ENCODE data around the gene LRRC27. TPM values are rescaled to one million over a fixed set of nuclear protein-coding genes. Genes with fewer than 3 reads are reported as not detected.

LRRC27 gene
- total RNA-seq, 1 donor: 12.0 TPM

- no peak overlapping the region for H3K4me3 ChIP-seq (ENCODE audit: low read depth, low read length)
- DNase-seq (ENCODE audit: low read depth): no peak
- no peak for TF ChIP-seq CTCF (IDR thresholded peaks at IDR 0.05; ENCODE audit: insufficient read depth, low read length)
These were observed 63.1 kb downstream of the LRRC27 start for GRCh38 chr10:132394936-132395703.

- no peak for TF ChIP-seq CTCF (IDR thresholded peaks at IDR 0.05; ENCODE audit: insufficient read depth, low read length)
- DNase-seq (ENCODE audit: low read depth): no peak
- H3K4me3 ChIP-seq (ENCODE audit: low read depth, low read length): peak overlapping the region; percentile 60
These were observed 63.9 kb downstream of the LRRC27 start for GRCh38 chr10:132395704-132396493.

GRCh38 chr10:132396494-132397035, 64.6 kb downstream of the LRRC27 start:
- peak; percentile 17 for TF ChIP-seq CTCF (IDR thresholded peaks at IDR 0.05; ENCODE audit: insufficient read depth, low read length)
- no peak for DNase-seq (ENCODE audit: low read depth)
- peak overlapping the region; percentile 60 for H3K4me3 ChIP-seq (ENCODE audit: low read depth, low read length)

- TF ChIP-seq CTCF (IDR thresholded peaks at IDR 0.05; ENCODE audit: insufficient read depth, low read length): no peak
- peak within 1 kb of the TSS; percentile 79 for H3K4me3 ChIP-seq (ENCODE audit: low read depth, low read length)
- no peak for DNase-seq (ENCODE audit: low read depth)
These were observed 65.1 kb downstream of the LRRC27 start, which contains the start of gene PWWP2B for GRCh38 chr10:132397036-132397541. Gene PWWP2B, plus strand, starts transcription at chr10:132397200. Its CDS starts 27 bp downstream, at chr10:132397227.

- peak; percentile 54 for DNase-seq (ENCODE audit: low read depth)
These were observed 65.9 kb downstream of the LRRC27 start for GRCh38 chr10:132397671-132398565.

More at GRCh38 chr10:132397671-132398565, 65.9 kb downstream of the LRRC27 start:
- no peak for TF ChIP-seq CTCF (IDR thresholded peaks at IDR 0.05; ENCODE audit: insufficient read depth, low read length)
- H3K4me3 ChIP-seq (ENCODE audit: low read depth, low read length): peak overlapping the region; percentile 79
